GM23248 (cell line): ENCODE measurements around the gene RAB27B. TPM values are rescaled to one million over a fixed set of nuclear protein-coding genes. Genes with fewer than 3 reads are reported as not detected.

Experiments
- DNase-seq: peaks from one replicate; pipeline ENCODE4 v3.0.0-alpha.2; 2015
- H2AFZ ChIP-seq: fragments of 200-600 bp; sonication (generic); 2 replicates; pipeline ENCODE4 v1.6.1; 2016; ENCODE audit warnings: antibody characterized with exemption
- H3F3A ChIP-seq: fragments of 200-600 bp; sonication (generic); 2 replicates; pipeline ENCODE4 v1.6.1; 2016; ENCODE audit warnings: mild to moderate bottlenecking, antibody characterized with exemption, mixed run types; ENCODE audit not compliant: insufficient read depth
- H3K27ac ChIP-seq: fragments of 200-600 bp; sonication (generic); 2 replicates; pipeline ENCODE4 v1.5.1; 2016; ENCODE audit warnings: mild to moderate bottlenecking
- H3K27me3 ChIP-seq: fragments of 200-600 bp; sonication (generic); replicated peaks from 2 replicates; pipeline ENCODE4 v1.6.1; 2016; ENCODE audit warnings: mild to moderate bottlenecking; ENCODE audit not compliant: insufficient read depth
- H3K36me3 ChIP-seq: fragments of 200-600 bp; sonication (generic); 2 replicates; pipeline ENCODE4 v1.6.1; 2016; ENCODE audit warnings: low read depth, mild to moderate bottlenecking
- H3K4me1 ChIP-seq: fragments of 200-600 bp; sonication (generic); 2 replicates; pipeline ENCODE4 v1.6.1; 2016; ENCODE audit warnings: mild to moderate bottlenecking; ENCODE audit not compliant: insufficient read depth
- H3K4me2 ChIP-seq: fragments of 200-600 bp; sonication (generic); one replicate; pipeline ENCODE4 v1.6.1; 2016; ENCODE audit warnings: mild to moderate bottlenecking; ENCODE audit not compliant: unreplicated experiment
- H3K4me3 ChIP-seq: fragments of 200-600 bp; sonication (generic); 2 replicates; pipeline ENCODE4 v1.5.1; 2016; ENCODE audit warnings: mild to moderate bottlenecking
- H3K79me2 ChIP-seq: fragments of 200-600 bp; sonication (generic); 2 replicates; pipeline ENCODE4 v1.6.1; 2016; ENCODE audit warnings: mild to moderate bottlenecking; ENCODE audit not compliant: insufficient read depth
- H3K9ac ChIP-seq: fragments of 200-600 bp; sonication (generic); 2 replicates; pipeline ENCODE4 v1.6.1; 2016; ENCODE audit warnings: mild to moderate bottlenecking
- H3K9me2 ChIP-seq: fragments of 200-600 bp; sonication (generic); 2 replicates; pipeline ENCODE4 v1.6.1; 2016; ENCODE audit warnings: mixed run types, mild to moderate bottlenecking, moderate library complexity; ENCODE audit not compliant: insufficient read depth
- H3K9me3 ChIP-seq: fragments of 200-600 bp; sonication (generic); one replicate; pipeline ENCODE4 v1.6.1; 2017; ENCODE audit warnings: low read depth
- H4K20me1 ChIP-seq: fragments of 200-600 bp; sonication (generic); 2 replicates; pipeline ENCODE4 v1.6.0; 2016; ENCODE audit not compliant: insufficient read depth
- EZH2 ChIP-seq: fragments of 200-600 bp; sonication (generic); IDR thresholded peaks from 2 replicates; pipeline ENCODE4 v1.6.1; 2018; ENCODE audit warnings: antibody characterized with exemption, mild to moderate bottlenecking; ENCODE audit not compliant: insufficient read depth, poor library complexity, severe bottlenecking
- EZH2phosphoT487 ChIP-seq: fragments of 200-600 bp; sonication (generic); IDR thresholded peaks from 2 replicates; pipeline ENCODE4 v1.6.1; 2018; ENCODE audit warnings: antibody characterized with exemption, moderate library complexity, mild to moderate bottlenecking, low read depth; ENCODE audit not compliant: insufficient read depth
- whole genome bisulfite sequencing, 2 experiments: methylation state at CpG; one replicate each; pipeline ENCODE4 v1.1.6; 2015 to 2017; ENCODE audit warnings: low lambda C conversion rate in 2 of 2, low coverage in 1 of 2; ENCODE audit errors: missing lambda C conversion rate in 2 of 2; 5-methylcytosine and 5-hydroxymethylcytosine counted together
- in situ Hi-C: fragments of 300-500 bp; cut with MboI; formaldehyde crosslinking; loops from 2 replicates; pipeline ENCODE4 v1.15.0; 2020
- polyA plus RNA-seq: library from polyadenylated mRNA; unstranded; fragments of >200 nt; fragmentation: Nextera tagmentation; extraction: Ambion mirVana; gene quantifications from 2 replicates; pipeline ENCODE4 v1.2.1, GENCODE V29; 2016
- total RNA-seq: library from RNA; depleted of rRNA; stranded (reverse); fragments of >200 nt; shearing (Covaris generic); gene quantifications from 2 replicates; pipeline ENCODE4 v1.2.3, GENCODE V29; 2014

Gene RAB27B
- total and polyA plus RNA-seq, 2 experiments from 2014 or later: 0.45 to 0.54 TPM

- no peak for DNase-seq
Measured at GRCh38 chr18:54882318-54882717, 54.0 kb downstream of the RAB27B start.

GRCh38 chr18:54883816-54884604, 55.7 kb downstream of the RAB27B start:
- Histone ChIP-seq H3K9me3 (no peaks in the 10 kb centered on the region), H3K36me3 (no peaks in the 10 kb centered on the region), H3K79me2 (no peaks in the 10 kb centered on the region), H3K27ac (no peak overlapping the region), H3K4me1 (peaks cover 24% of the 10 kb centered on the region), H3K4me2 (no peak overlapping the region), H3K4me3 (no peak overlapping the region), H3K9ac (no peak overlapping the region), H4K20me1 (no peaks in the 10 kb centered on the region), H2AFZ (no peak overlapping the region), H3K27me3 (no peaks in the 10 kb centered on the region), H3K9me2 (no peaks in the 10 kb centered on the region), H3F3A (peaks cover 15% of the 10 kb centered on the region)
- peak; percentile 50 for DNase-seq
- TF ChIP-seq EZH2phosphoT487 (no peak), EZH2 (no peak)
- in situ Hi-C loops: no loop called here
- 65 to 67% methylated on average over 6 of the region's 6 CpGs for WGBS, 2 experiments

More at GRCh38 chr18:54882318-54882717, 54.0 kb downstream of the RAB27B start:
- no peaks in the 10 kb centered on the region for H3K9me3 ChIP-seq
- TF ChIP-seq EZH2 (no peak), EZH2phosphoT487 (no peak)
- no peak overlapping the region for H3K4me2 ChIP-seq
- H3K36me3 ChIP-seq: no peaks in the 10 kb centered on the region
- H3K9me2 ChIP-seq: no peaks in the 10 kb centered on the region
- H3K79me2 ChIP-seq: no peaks in the 10 kb centered on the region
- no peak overlapping the region for H3K9ac ChIP-seq
- peaks cover 7% of the 10 kb centered on the region; the same call in 1 of the 2 replicates for H3F3A ChIP-seq
- no peaks in the 10 kb centered on the region for H3K27me3 ChIP-seq
- no peaks in the 10 kb centered on the region for H4K20me1 ChIP-seq
- H3K4me3 ChIP-seq: no peak overlapping the region
- in situ Hi-C loops: no loop called here
- no peak overlapping the region for H3K27ac ChIP-seq
- 93 to 95% methylated on average over 4 of the region's 4 CpGs for WGBS, 2 experiments
- no peak overlapping the region for H2AFZ ChIP-seq
- H3K4me1 ChIP-seq: peaks cover 30% of the 10 kb centered on the region

GRCh38 chr18:54888378-54888777, 60.1 kb downstream of the RAB27B start:
- H3K79me2 ChIP-seq: no peaks in the 10 kb centered on the region
- no peak overlapping the region for H3K27ac ChIP-seq
- 92 to 93% methylated on average over 2 of the region's 2 CpGs for WGBS, 2 experiments
- DNase-seq: no peak
- no peak overlapping the region for H3K4me3 ChIP-seq
- no peaks in the 10 kb centered on the region for H4K20me1 ChIP-seq
- no peak for TF ChIP-seq EZH2phosphoT487
- TF ChIP-seq EZH2: no peak
- no peak overlapping the region for H3K4me2 ChIP-seq
- no peaks in the 10 kb centered on the region for H3K27me3 ChIP-seq
- peaks cover 20% of the 10 kb centered on the region for H3K4me1 ChIP-seq
- in situ Hi-C loops: no loop called here
- H3F3A ChIP-seq: peaks cover 26% of the 10 kb centered on the region
- no peak overlapping the region for H3K9ac ChIP-seq
- H2AFZ ChIP-seq: no peak overlapping the region
- no peaks in the 10 kb centered on the region for H3K9me2 ChIP-seq
- H3K36me3 ChIP-seq: no peaks in the 10 kb centered on the region
- H3K9me3 ChIP-seq: no peaks in the 10 kb centered on the region

- WGBS, 2 experiments: 43 to 50% methylated on average over 2 of the region's 2 CpGs
- Histone ChIP-seq H3K27ac (peak overlapping the region; percentile 23), H3K4me3 (no peak overlapping the region), H3K36me3 (no peaks in the 10 kb centered on the region), H3K9me2 (no peaks in the 10 kb centered on the region), H3K9me3 (no peaks in the 10 kb centered on the region), H4K20me1 (no peaks in the 10 kb centered on the region), H3K4me1 (peaks cover 17% of the 10 kb centered on the region), H3K9ac (no peak overlapping the region), H2AFZ (no peak overlapping the region), H3K4me2 (no peak overlapping the region), H3F3A (peaks cover 26% of the 10 kb centered on the region), H3K79me2 (no peaks in the 10 kb centered on the region), H3K27me3 (no peaks in the 10 kb centered on the region)
- no peak for TF ChIP-seq EZH2phosphoT487
- TF ChIP-seq EZH2: no peak
- in situ Hi-C loops: no loop called here
- peak; percentile 84 for DNase-seq
Measured at GRCh38 chr18:54888933-54889332, 60.7 kb downstream of the RAB27B start.
